Fibroblast of lung (primary cell): Measurements from ENCODE around the gene DEPDC5. TPM values are rescaled to one million over a fixed set of nuclear protein-coding genes. Genes with fewer than 3 reads are reported as not detected.

Experiments used
- DNase-seq, 2 donors: peaks; one replicate each; pipeline versions ENCODE4 v3.0.0 to v3.0.0-alpha.2; 2010; ENCODE audit warnings: low read depth in 2 of 2
- H2AFZ ChIP-seq: 2 replicates; pipeline ENCODE4 v1.5.1; 2012; ENCODE audit warnings: low read length, control low read depth, inconsistent platforms
- H3K27ac ChIP-seq: 2 replicates; pipeline ENCODE4 v1.5.1; 2011; ENCODE audit warnings: low read length, control low read depth; ENCODE audit not compliant: insufficient read depth
- H3K27me3 ChIP-seq: 2 replicates; pipeline ENCODE4 v1.5.1; 2011; ENCODE audit warnings: mild to moderate bottlenecking, low read length; ENCODE audit not compliant: control insufficient read depth, insufficient read depth
- H3K36me3 ChIP-seq: 2 replicates; pipeline ENCODE4 v1.5.1; 2011; ENCODE audit warnings: low read length; ENCODE audit not compliant: control insufficient read depth, insufficient read depth
- H3K4me1 ChIP-seq: 2 replicates; pipeline ENCODE4 v1.5.1; 2011; ENCODE audit warnings: low read length; ENCODE audit not compliant: control insufficient read depth, insufficient read depth; ENCODE audit errors: extremely low read depth
- H3K4me2 ChIP-seq: 2 replicates; pipeline ENCODE4 v1.5.1; 2011; ENCODE audit warnings: low read length, control low read depth; ENCODE audit not compliant: insufficient read depth; ENCODE audit errors: extremely low read depth
- H3K4me3 ChIP-seq, 4 experiments: fragments of 200-600 bp in 1 of 4; sonication (generic) in 1 of 4; replicated peaks in 1 of 4; 2 replicates each; pipeline ENCODE4 v1.5.1; 2011 to 2016; ENCODE audit warnings: low read length in 4 of 4, low read depth in 3 of 4, mild to moderate bottlenecking in 3 of 4, control low read depth in 2 of 4, inconsistent platforms in 1 of 4, mixed read lengths in 1 of 4; ENCODE audit not compliant: insufficient read depth in 1 of 4; ENCODE audit errors: control extremely low read depth in 1 of 4
- H3K79me2 ChIP-seq: 2 replicates; pipeline ENCODE4 v1.5.1; 2012; ENCODE audit warnings: mild to moderate bottlenecking, low read length, inconsistent platforms; ENCODE audit not compliant: control insufficient read depth, insufficient read depth
- H3K9ac ChIP-seq: 2 replicates; pipeline ENCODE4 v1.5.1; 2011; ENCODE audit warnings: mild to moderate bottlenecking, low read length, control low read depth; ENCODE audit not compliant: insufficient read depth
- H3K9me3 ChIP-seq: 2 replicates; pipeline ENCODE4 v1.5.1; 2012; ENCODE audit warnings: low read depth, low read length; ENCODE audit not compliant: control insufficient read depth, insufficient read depth
- H4K20me1 ChIP-seq: 2 replicates; pipeline ENCODE4 v1.5.1; 2011; ENCODE audit warnings: low read length; ENCODE audit not compliant: control insufficient read depth, insufficient read depth; ENCODE audit errors: extremely low read depth
- EZH2 ChIP-seq: IDR thresholded peaks from 2 replicates; pipeline ENCODE4 v1.5.1; 2012; ENCODE audit warnings: low read length, control low read depth, mild to moderate bottlenecking; ENCODE audit errors: missing control alignments
- polyA plus RNA-seq, 2 donors: library from polyadenylated mRNA; depleted of rRNA in 1 of 2; stranded (reverse) in 1 of 2; unstranded in 1 of 2; fragments of >200 nt; gene quantifications; 2 replicates each; pipeline ENCODE4 v1.2.1, GENCODE V29; 2011 to 2012; ENCODE audit warnings: missing spikeins in 1 of 2
- total RNA-seq: library from RNA; depleted of rRNA; stranded (reverse); fragments of >200 nt; gene quantifications from 2 replicates; pipeline ENCODE4 v1.2.1, GENCODE V29; 2014
- TF ChIP-seq, protein P1 (sequence below), 2 donors: IDR thresholded peaks in 1 of 2; conservative IDR thresholded peaks in 1 of 2; 1 replicate in 1 of 2; 2 replicates in 1 of 2; pipeline ENCODE4 v1.5.1; 2011 to 2012; ENCODE audit warnings: low read length in 2 of 2, control low read depth in 1 of 2, inconsistent platforms in 1 of 2, low read depth in 1 of 2, mild to moderate bottlenecking in 1 of 2

Gene DEPDC5
- total and polyA plus RNA-seq, 2 donors (not counting 1 experiment from before 2014, with no cell fraction given) = 10.4 to 10.7 TPM

DNA sequence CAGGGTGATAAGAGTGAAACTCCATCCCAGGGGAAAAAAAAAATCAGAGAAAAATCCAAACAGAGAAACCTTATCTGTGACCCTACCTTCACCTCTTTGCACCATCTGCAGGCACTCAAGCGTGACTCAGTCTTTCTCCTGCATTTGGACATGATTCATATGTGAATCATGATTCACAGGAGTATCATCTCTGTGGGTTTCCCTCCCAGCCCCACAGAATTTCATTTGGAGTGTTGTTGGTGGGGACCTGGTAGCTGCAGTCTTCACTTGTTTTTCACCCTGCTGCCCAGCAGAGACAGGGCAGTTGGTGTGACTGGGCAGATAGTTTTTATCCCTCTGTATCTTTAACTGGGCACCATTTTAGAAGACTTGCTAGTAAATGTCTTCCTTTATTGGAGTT lies 75.7 kb downstream of the DEPDC5 start:
- H3K27ac ChIP-seq = peak overlapping the region; percentile 61
- H4K20me1 ChIP-seq = no peaks in the 10 kb centered on the region
- peak; percentile 83 to 95 for DNase-seq
- peak overlapping the region; percentile 55 for H3K4me2 ChIP-seq
- no peaks in the 10 kb centered on the region for H3K9me3 ChIP-seq
- no peak overlapping the region for H3K4me3 ChIP-seq
- H2AFZ ChIP-seq = no peak overlapping the region
- no peaks in the 10 kb centered on the region for H3K27me3 ChIP-seq
- no peaks in the 10 kb centered on the region for H3K79me2 ChIP-seq
- peaks cover 9% of the 10 kb centered on the region for H3K4me1 ChIP-seq
- TF ChIP-seq EZH2 = no peak
- TF ChIP-seq, protein P1, sequence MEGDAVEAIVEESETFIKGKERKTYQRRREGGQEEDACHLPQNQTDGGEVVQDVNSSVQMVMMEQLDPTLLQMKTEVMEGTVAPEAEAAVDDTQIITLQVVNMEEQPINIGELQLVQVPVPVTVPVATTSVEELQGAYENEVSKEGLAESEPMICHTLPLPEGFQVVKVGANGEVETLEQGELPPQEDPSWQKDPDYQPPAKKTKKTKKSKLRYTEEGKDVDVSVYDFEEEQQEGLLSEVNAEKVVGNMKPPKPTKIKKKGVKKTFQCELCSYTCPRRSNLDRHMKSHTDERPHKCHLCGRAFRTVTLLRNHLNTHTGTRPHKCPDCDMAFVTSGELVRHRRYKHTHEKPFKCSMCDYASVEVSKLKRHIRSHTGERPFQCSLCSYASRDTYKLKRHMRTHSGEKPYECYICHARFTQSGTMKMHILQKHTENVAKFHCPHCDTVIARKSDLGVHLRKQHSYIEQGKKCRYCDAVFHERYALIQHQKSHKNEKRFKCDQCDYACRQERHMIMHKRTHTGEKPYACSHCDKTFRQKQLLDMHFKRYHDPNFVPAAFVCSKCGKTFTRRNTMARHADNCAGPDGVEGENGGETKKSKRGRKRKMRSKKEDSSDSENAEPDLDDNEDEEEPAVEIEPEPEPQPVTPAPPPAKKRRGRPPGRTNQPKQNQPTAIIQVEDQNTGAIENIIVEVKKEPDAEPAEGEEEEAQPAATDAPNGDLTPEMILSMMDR (conservative IDR thresholded peaks at IDR 0.05 in 1 of 2, IDR thresholded peaks at IDR 0.05 in 1 of 2; ENCODE audit: low read depth in 1 of 2, low read length in 2 of 2) = no peak
- H3K9ac ChIP-seq = no peak overlapping the region
- H3K36me3 ChIP-seq = no peaks in the 10 kb centered on the region

DNA sequence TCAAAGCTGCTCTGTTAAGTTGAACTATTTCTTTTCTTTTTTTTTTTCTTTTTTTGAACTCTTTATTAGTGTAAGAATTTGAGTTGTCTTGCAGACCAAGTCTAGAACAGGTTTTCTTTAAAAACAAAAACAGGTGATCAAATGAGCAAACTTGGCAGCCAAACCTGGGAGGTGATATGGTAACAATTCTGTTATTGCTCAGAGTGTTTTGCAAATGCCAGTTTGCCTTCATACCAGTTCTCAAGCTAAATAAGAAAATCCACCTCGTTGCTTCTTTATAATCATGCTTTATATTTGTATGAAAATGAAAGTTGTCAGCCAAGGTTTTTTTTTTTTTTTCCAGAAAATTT lies 76.9 kb downstream of the DEPDC5 start:
- H2AFZ ChIP-seq = no peak overlapping the region
- no peak overlapping the region for H3K4me2 ChIP-seq
- H3K4me1 ChIP-seq = peaks cover 9% of the 10 kb centered on the region
- no peaks in the 10 kb centered on the region for H4K20me1 ChIP-seq
- H3K79me2 ChIP-seq = no peaks in the 10 kb centered on the region
- H3K9me3 ChIP-seq = no peaks in the 10 kb centered on the region
- no peaks in the 10 kb centered on the region for H3K27me3 ChIP-seq
- peak overlapping the region; percentile 61 for H3K27ac ChIP-seq
- TF ChIP-seq, protein P1 (conservative IDR thresholded peaks at IDR 0.05 in 1 of 2, IDR thresholded peaks at IDR 0.05 in 1 of 2; ENCODE audit: low read depth in 1 of 2, low read length in 2 of 2) = no peak
- no peak for TF ChIP-seq EZH2
- no peaks in the 10 kb centered on the region for H3K36me3 ChIP-seq
- no peak overlapping the region for H3K9ac ChIP-seq
- no peak overlapping the region for H3K4me3 ChIP-seq
- DNase-seq = no peak

DNA sequence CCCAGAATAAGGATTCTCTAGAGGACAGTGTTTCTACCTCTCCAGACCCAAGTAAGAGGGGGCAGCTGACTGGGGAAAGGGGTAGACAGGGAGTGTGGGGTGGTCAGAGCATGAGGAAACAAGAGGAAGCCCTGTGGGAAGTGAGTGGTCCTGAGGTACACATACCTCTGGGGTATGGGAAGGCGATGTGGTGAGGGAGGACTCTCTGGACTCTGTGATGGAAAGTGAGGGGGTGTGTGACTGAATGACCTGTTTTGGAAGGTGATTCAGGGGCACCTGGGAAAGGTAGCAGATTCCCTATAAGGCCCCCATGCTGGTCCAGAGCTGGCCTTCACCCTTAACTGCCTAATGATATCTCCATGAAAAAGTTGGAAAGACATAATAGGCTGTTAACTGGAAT lies 80.1 kb downstream of the DEPDC5 start:
- DNase-seq = no peak
- Histone ChIP-seq H3K27ac (no peak overlapping the region), H3K79me2 (no peaks in the 10 kb centered on the region), H3K4me2 (no peak overlapping the region), H3K9ac (no peak overlapping the region), H3K9me3 (no peaks in the 10 kb centered on the region), H4K20me1 (no peaks in the 10 kb centered on the region), H2AFZ (no peak overlapping the region), H3K4me1 (peaks cover 9% of the 10 kb centered on the region), H3K27me3 (no peaks in the 10 kb centered on the region), H3K4me3 (no peak overlapping the region), H3K36me3 (no peaks in the 10 kb centered on the region)
- TF ChIP-seq EZH2 = no peak
- TF ChIP-seq, protein P1 (conservative IDR thresholded peaks at IDR 0.05 in 1 of 2, IDR thresholded peaks at IDR 0.05 in 1 of 2; ENCODE audit: low read depth in 1 of 2, low read length in 2 of 2) = no peak
